ENCODE measurements around the gene GNG7.
A peak's percentile ranks its signal among the peaks of the same experiment; 100 is the strongest.

DNA sequence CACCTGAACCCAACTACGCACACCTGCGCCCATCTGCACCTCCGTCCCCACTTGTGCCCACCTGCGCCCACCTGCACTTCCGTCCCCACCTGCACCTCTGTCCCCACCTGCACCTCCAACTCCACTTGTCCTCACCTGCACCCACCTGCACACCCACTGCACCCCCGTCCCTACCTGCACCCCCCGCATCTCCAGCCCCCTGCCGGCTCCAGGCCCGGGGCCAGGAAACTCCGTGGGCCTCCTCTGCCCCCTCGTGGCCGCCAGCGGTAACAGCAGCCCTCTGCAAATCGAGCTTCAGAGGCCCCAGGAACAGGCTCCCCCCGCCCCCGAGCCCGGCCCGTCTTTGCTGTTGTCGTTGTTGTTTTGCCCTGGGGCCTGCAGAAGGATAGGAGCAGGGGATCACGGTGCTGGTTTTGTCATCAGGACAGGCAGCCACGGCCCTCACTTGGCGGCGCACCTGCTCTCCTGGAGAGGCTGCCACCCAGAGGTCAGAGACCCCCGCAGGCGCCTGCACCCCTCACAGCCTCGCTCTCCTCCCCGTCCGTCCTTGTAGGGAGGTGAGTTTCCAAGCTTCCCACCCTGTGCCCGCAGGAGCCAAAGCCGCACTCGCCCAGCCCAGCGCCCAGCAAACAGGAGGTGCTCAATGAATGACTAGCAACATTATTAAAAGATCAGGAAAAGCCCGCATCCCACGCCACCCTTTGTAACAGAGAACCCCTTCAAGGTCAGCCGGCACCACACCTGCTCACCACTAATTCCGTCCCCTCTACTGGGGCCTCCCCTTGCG, 65.4 kb downstream of the GNG7 start:
- TF ChIP-seq, protein P1, sequence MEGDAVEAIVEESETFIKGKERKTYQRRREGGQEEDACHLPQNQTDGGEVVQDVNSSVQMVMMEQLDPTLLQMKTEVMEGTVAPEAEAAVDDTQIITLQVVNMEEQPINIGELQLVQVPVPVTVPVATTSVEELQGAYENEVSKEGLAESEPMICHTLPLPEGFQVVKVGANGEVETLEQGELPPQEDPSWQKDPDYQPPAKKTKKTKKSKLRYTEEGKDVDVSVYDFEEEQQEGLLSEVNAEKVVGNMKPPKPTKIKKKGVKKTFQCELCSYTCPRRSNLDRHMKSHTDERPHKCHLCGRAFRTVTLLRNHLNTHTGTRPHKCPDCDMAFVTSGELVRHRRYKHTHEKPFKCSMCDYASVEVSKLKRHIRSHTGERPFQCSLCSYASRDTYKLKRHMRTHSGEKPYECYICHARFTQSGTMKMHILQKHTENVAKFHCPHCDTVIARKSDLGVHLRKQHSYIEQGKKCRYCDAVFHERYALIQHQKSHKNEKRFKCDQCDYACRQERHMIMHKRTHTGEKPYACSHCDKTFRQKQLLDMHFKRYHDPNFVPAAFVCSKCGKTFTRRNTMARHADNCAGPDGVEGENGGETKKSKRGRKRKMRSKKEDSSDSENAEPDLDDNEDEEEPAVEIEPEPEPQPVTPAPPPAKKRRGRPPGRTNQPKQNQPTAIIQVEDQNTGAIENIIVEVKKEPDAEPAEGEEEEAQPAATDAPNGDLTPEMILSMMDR (IDR thresholded peaks at IDR 0.05; ENCODE audit: insufficient read depth, low read depth, low read length): peak; percentile 40
- TF ChIP-seq EZH2 (IDR thresholded peaks at IDR 0.05; ENCODE audit: insufficient read depth, low read length): no peak

Measured in astrocyte (in vitro differentiated cells and primary cell).